ENCODE results near the gene NSMCE4A. TPM values are rescaled to one million over a fixed set of nuclear protein-coding genes. Genes with fewer than 3 reads are reported as not detected.

Gene NSMCE4A
- polyA plus RNA-seq, 3 donors: 34.6 to 47.2 (median 38.1) TPM

DNA sequence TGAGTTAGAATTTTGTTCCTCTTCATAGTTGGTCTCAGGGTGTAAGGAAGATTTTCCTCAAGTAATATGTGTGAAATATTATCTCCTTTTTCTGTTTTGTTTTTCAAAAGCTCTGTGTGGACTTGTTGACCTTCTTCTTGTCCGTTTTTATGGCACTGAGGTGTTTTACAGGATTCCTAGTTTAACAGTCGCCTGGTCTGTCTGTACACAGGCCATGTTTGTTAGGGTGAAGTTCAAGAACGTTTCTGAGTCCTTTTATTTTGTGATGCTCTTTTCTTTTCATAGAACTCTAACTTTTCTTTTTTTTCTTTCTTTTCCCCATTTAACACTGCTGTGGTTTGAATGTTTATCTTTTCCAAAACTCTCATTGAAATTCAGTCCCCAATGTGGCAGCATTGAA is 32.4 kb upstream of the NSMCE4A start:
- peaks cover 0 to 37% (median 18%) of the 10 kb centered on the region in 7 donors for H3K9me3 Mint-ChIP-seq
- no CpG with 5 or more reads among the region's 3 CpGs for WGBS (ENCODE audit: insufficient coverage)
- Histone ChIP-seq H3K9me3 (replicated peaks in 1 of 2; ENCODE audit: control insufficient read depth in 1 of 2, insufficient read depth in 1 of 2, low read length in 2 of 2) (peaks cover 0 to 4% of the 10 kb centered on the region in 2 donors), H3K4me1 (ENCODE audit: control insufficient read depth in 1 of 2, insufficient read depth in 2 of 2, low read length in 2 of 2) (no peaks in the 10 kb centered on the region), H3K9ac (ENCODE audit: insufficient read depth, low read length, poor library complexity, severe bottlenecking) (no peak overlapping the region), H3K27ac (ENCODE audit: low read depth in 1 of 2, low read length in 2 of 2) (no peak overlapping the region), H3K4me3 (replicated peaks in 1 of 3; ENCODE audit: low read depth in 2 of 3, low read length in 3 of 3) (no peak overlapping the region), H3K79me2 (ENCODE audit: insufficient read depth, low read length) (no peaks in the 10 kb centered on the region), H3K36me3 (replicated peaks in 1 of 2; ENCODE audit: control insufficient read depth in 1 of 2, insufficient read depth in 2 of 2, low read length in 2 of 2) (no peaks in the 10 kb centered on the region), H2AFZ (ENCODE audit: insufficient read depth, low read depth, low read length, poor library complexity, severe bottlenecking) (no peak overlapping the region), H4K20me1 (ENCODE audit: insufficient read depth, low read length) (no peaks in the 10 kb centered on the region), H3K4me2 (replicated peaks; ENCODE audit: extremely low read depth, low read length, poor library complexity, severe bottlenecking) (no peak overlapping the region), H3K27me3 (ENCODE audit: control insufficient read depth in 2 of 2, insufficient read depth in 2 of 2, low read length in 2 of 2) (no peaks in the 10 kb centered on the region)
- no peak for DNase-seq
- H3K27ac Mint-ChIP-seq: no peak overlapping the region
- no peaks in the 10 kb centered on the region for H3K36me3 Mint-ChIP-seq
- H3K27me3 Mint-ChIP-seq (ENCODE audit: low read depth in 3 of 3): peaks cover 2 to 3% (median 3%) of the 10 kb centered on the region in 3 donors
- no peaks in the 10 kb centered on the region for H3K4me1 Mint-ChIP-seq
- TF ChIP-seq, protein P1, sequence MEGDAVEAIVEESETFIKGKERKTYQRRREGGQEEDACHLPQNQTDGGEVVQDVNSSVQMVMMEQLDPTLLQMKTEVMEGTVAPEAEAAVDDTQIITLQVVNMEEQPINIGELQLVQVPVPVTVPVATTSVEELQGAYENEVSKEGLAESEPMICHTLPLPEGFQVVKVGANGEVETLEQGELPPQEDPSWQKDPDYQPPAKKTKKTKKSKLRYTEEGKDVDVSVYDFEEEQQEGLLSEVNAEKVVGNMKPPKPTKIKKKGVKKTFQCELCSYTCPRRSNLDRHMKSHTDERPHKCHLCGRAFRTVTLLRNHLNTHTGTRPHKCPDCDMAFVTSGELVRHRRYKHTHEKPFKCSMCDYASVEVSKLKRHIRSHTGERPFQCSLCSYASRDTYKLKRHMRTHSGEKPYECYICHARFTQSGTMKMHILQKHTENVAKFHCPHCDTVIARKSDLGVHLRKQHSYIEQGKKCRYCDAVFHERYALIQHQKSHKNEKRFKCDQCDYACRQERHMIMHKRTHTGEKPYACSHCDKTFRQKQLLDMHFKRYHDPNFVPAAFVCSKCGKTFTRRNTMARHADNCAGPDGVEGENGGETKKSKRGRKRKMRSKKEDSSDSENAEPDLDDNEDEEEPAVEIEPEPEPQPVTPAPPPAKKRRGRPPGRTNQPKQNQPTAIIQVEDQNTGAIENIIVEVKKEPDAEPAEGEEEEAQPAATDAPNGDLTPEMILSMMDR (IDR thresholded peaks at IDR 0.05): no peak
- H3K4me3 Mint-ChIP-seq: no peak overlapping the region
- intact Hi-C loops (cut with micrococcal nuclease): no loop called here

GRCh38 chr10:122001698-122002097 is 26.7 kb upstream of the NSMCE4A start:
- Mint-ChIP-seq H3K36me3 (no peaks in the 10 kb centered on the region), H3K4me1 (no peaks in the 10 kb centered on the region), H3K4me3 (no peak overlapping the region), H3K27me3 (ENCODE audit: low read depth in 3 of 3) (peaks cover 0 to 3% (median 3%) of the 10 kb centered on the region in 3 donors), H3K9me3 (peaks cover 9 to 41% (median 29%) of the 10 kb centered on the region in 7 donors), H3K27ac (no peak overlapping the region)
- H3K4me2 ChIP-seq (replicated peaks; ENCODE audit: extremely low read depth, low read length, poor library complexity, severe bottlenecking): no peak overlapping the region
- no peak overlapping the region for H3K9ac ChIP-seq (ENCODE audit: insufficient read depth, low read length, poor library complexity, severe bottlenecking)
- intact Hi-C loops (cut with micrococcal nuclease): no loop called here
- H3K79me2 ChIP-seq (ENCODE audit: insufficient read depth, low read length): no peaks in the 10 kb centered on the region
- H3K36me3 ChIP-seq (replicated peaks in 1 of 2; ENCODE audit: control insufficient read depth in 1 of 2, insufficient read depth in 2 of 2, low read length in 2 of 2): no peaks in the 10 kb centered on the region
- no peaks in the 10 kb centered on the region for H3K4me1 ChIP-seq (ENCODE audit: control insufficient read depth in 1 of 2, insufficient read depth in 2 of 2, low read length in 2 of 2)
- DNase-seq: no peak
- peaks cover 8 to 11% of the 10 kb centered on the region in 2 donors for H3K9me3 ChIP-seq (replicated peaks in 1 of 2; ENCODE audit: control insufficient read depth in 1 of 2, insufficient read depth in 1 of 2, low read length in 2 of 2)
- no peak overlapping the region for H3K4me3 ChIP-seq (replicated peaks in 1 of 3; ENCODE audit: low read depth in 2 of 3, low read length in 3 of 3)
- no peaks in the 10 kb centered on the region for H3K27me3 ChIP-seq (ENCODE audit: control insufficient read depth in 2 of 2, insufficient read depth in 2 of 2, low read length in 2 of 2)
- no peak overlapping the region for H2AFZ ChIP-seq (ENCODE audit: insufficient read depth, low read depth, low read length, poor library complexity, severe bottlenecking)
- H3K27ac ChIP-seq (ENCODE audit: low read depth in 1 of 2, low read length in 2 of 2): no peak overlapping the region
- WGBS (ENCODE audit: insufficient coverage): no CpG with 5 or more reads among the region's 1 CpG
- TF ChIP-seq, protein P1 (IDR thresholded peaks at IDR 0.05): no peak
- no peaks in the 10 kb centered on the region for H4K20me1 ChIP-seq (ENCODE audit: insufficient read depth, low read length)
